Epithelial cell of proximal tubule (primary cell): ENCODE data around the gene IRS2. TPM values are rescaled to one million over a fixed set of nuclear protein-coding genes. Genes with fewer than 3 reads are reported as not detected.

ENCODE experiments used
- DNase-seq: peaks from one replicate; pipeline ENCODE4 v3.0.0-alpha.2; 2011; ENCODE audit warnings: low read depth
- H3K4me3 ChIP-seq: 2 replicates; pipeline ENCODE4 v1.5.1; 2011; ENCODE audit warnings: low read depth, mild to moderate bottlenecking, low read length
- CTCF ChIP-seq: conservative IDR thresholded peaks from 2 replicates; pipeline ENCODE4 v1.5.1; 2012; ENCODE audit warnings: low read depth, mild to moderate bottlenecking, low read length
- total RNA-seq: library from RNA; depleted of rRNA; stranded (reverse); fragments of >200 nt; gene quantifications from 2 replicates; pipeline ENCODE4 v1.2.3, GENCODE V29; 2015

The IRS2 gene
- total RNA-seq, 1 donor from 2014 or later, result 14.0 TPM

- no peak for DNase-seq
- H3K4me3 ChIP-seq, result no peak overlapping the region
- TF ChIP-seq CTCF, result no peak
Measured at GRCh38 chr13:109821103-109821502, 34.7 kb upstream of the IRS2 start.

GRCh38 chr13:109819874-109820273 is 33.5 kb upstream of the IRS2 start:
- H3K4me3 ChIP-seq, result no peak overlapping the region
- no peak for TF ChIP-seq CTCF
- DNase-seq, result no peak

GRCh38 chr13:109818886-109819285 is 32.5 kb upstream of the IRS2 start:
- no peak overlapping the region for H3K4me3 ChIP-seq
- no peak for TF ChIP-seq CTCF
- no peak for DNase-seq

- TF ChIP-seq CTCF, result no peak
- no peak overlapping the region for H3K4me3 ChIP-seq
- no peak for DNase-seq
Measured at GRCh38 chr13:109817591-109818535, 31.5 kb upstream of the IRS2 start.

GRCh38 chr13:109816808-109817203 is 30.4 kb upstream of the IRS2 start:
- TF ChIP-seq CTCF, result no peak
- no peak overlapping the region for H3K4me3 ChIP-seq
- DNase-seq, result no peak

GRCh38 chr13:109816112-109816807 is 29.9 kb upstream of the IRS2 start:
- DNase-seq, result peak; percentile 74
- H3K4me3 ChIP-seq, result no peak overlapping the region
- TF ChIP-seq CTCF, result no peak
